WI38 (cell line): ENCODE data around the gene MYOCD.

Source experiments
- H3K4me3 ChIP-seq: 2 replicates; pipeline ENCODE4 v1.5.1; 2011; ENCODE audit warnings: low read depth, mild to moderate bottlenecking, control low read depth, low read length
- TF ChIP-seq, protein P1 (sequence below): IDR thresholded peaks from 2 replicates; pipeline ENCODE4 v1.5.1; 2012; ENCODE audit warnings: low read depth, mild to moderate bottlenecking, control low read depth, low read length

Gene MYOCD

DNA sequence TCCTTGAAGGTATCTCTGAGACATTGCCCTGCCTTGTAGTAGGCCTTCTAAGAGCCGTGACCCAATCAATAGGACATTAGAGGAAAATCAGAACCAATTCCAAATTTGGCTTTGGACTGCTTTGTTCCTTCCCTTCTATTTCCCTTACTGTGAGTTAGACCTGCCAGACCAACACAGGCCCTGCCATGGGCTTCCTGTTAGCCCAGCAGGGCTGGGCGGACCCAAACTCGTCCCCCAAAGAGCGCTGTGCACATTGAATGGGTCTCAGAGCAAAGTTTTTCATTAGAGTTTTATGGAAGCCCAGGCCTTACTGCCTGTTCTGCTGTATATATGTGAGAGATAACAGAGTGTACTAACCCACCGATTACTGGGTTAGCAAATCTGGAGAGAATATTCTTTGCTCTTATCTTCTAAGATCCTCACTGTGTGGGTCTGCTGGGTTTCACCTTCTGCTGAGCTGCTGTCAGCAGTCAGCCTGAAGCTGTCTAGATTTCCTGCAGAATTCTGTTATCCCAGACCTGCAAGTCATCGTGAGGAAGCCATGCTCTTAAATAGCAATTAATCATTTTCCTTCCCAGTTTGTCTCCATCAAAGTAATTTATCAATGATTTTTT, 129.3 kb downstream of the MYOCD start:
- TF ChIP-seq, protein P1, sequence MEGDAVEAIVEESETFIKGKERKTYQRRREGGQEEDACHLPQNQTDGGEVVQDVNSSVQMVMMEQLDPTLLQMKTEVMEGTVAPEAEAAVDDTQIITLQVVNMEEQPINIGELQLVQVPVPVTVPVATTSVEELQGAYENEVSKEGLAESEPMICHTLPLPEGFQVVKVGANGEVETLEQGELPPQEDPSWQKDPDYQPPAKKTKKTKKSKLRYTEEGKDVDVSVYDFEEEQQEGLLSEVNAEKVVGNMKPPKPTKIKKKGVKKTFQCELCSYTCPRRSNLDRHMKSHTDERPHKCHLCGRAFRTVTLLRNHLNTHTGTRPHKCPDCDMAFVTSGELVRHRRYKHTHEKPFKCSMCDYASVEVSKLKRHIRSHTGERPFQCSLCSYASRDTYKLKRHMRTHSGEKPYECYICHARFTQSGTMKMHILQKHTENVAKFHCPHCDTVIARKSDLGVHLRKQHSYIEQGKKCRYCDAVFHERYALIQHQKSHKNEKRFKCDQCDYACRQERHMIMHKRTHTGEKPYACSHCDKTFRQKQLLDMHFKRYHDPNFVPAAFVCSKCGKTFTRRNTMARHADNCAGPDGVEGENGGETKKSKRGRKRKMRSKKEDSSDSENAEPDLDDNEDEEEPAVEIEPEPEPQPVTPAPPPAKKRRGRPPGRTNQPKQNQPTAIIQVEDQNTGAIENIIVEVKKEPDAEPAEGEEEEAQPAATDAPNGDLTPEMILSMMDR: no peak

DNA sequence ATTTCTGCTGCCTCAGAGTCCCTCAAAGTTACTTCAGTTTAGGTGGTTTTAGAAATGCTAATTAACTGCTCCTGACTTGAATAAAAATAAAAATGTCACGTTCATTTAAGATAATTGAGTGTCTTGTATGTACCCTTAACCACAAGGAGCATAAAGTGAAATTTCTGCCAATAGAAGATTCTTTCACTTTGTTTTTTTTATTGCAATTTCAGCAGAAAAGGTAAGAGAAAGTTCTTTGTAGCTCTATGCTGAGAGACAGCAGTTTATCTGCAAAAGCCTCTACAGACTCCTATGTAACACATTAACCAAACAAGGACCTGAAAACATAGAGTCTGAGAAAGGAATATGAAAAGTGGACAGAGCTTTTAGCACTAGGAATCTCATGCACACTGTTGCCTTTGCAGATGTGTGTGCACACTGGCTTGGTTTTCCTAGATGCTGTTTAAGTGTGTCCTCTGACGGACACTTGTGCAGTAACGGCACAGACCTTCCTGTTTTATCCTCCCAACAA, 135.2 kb downstream of the MYOCD start:
- H3K4me3 ChIP-seq: no peak overlapping the region
- TF ChIP-seq, protein P1: no peak

More for the DNA sequence above, 129.3 kb downstream of the MYOCD start:
- H3K4me3 ChIP-seq: no peak overlapping the region

DNA sequence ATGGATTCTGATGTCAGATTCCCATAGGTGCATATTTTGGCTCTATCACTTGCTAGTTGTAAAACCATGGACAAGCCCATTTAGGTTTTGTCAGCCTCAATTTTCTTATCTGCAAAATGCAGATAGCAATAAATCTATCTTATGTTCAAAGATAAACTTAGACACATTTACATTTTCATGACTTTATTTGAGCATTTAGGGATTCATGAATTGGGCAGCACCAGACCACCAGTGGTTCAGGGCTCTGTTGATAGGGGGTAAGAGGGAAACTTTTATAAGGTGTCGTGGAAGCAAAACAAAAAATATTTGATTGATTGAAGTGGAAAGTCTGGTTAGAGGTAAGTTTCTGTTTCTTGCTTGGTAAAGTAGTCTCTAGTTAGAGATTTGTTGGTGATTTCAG, 140.9 kb downstream of the MYOCD start:
- H3K4me3 ChIP-seq: no peak overlapping the region
- TF ChIP-seq, protein P1: no peak

DNA sequence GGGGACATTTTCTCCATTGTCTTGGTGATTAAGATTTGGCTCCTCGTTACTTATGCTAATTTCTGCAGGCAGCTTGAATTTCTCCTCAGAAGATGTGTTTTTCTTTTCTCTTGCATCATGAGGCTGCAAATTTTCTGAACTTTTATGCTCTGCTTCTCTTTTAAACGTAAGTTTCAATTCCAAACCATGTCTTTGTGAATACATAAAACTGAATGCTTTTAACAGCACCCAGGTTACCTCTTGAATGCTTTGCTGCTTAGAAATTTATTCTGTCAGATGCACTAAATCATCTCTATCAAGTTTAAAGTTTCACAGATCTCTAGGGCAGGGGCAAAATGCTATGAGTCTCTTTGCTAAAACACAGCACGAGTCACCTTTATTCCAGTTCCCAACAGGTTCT, 143.0 kb downstream of the MYOCD start:
- TF ChIP-seq, protein P1: no peak
- H3K4me3 ChIP-seq: no peak overlapping the region

DNA sequence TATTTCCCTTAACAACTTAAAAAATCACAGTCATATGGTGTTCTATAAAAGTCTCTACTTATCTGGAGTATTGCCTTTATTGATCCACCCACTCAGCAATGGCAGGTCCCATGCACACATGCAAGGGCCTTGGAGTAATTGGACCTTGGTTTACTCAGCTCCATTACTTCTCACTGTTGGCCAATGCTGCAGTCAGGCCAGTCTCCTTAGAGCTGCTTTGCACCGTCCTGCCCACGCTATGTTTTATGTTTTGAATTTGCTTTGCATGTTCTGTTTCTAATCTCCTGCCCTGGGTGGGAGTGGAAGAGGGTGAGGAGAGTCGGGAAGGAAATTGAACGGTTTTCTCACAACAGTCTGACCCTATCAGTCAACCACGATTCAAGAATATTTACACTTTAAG, 147.2 kb downstream of the MYOCD start:
- no peak overlapping the region for H3K4me3 ChIP-seq
- TF ChIP-seq, protein P1: no peak

DNA sequence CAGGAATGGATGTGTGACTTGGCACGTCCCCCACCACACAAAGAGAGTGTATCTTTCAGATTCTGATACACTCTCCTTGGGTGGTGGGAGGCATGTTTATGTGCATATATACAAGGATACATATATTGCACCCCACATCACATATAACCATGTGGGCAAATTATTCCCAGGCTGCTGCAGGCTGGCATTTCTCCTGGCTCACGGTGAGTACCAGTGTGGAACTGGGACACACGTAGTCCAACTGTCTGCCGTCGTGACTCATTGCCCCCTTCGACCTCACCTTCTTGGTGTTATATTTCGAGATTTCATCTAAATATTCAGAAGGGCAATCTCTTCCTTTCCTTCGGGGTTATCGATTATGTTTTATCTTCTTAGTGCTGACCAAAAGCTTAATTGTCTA, 148.0 kb downstream of the MYOCD start:
- TF ChIP-seq, protein P1: no peak
- no peak overlapping the region for H3K4me3 ChIP-seq

DNA sequence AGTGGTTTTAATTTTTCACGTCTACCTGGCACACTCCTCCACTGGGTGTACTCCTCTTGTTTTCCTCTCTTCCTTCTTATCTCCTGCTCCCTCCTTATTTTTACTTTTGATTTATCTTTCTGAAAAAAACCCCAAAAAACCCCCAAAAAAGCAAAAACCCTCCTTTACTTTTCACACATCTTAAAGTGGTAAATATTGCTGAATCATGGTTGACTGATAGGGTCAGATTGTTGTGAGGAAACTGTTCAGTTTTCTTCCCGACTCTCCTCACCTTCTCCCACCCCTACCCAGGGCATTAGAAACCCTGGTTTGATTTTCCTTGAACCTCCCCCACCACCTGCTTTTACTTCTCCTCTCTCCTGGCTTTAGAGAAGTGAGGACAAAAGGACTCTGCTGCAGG, 149.0 kb downstream of the MYOCD start:
- TF ChIP-seq, protein P1: no peak
- H3K4me3 ChIP-seq: no peak overlapping the region
